ENCODE measurements around the gene RIPPLY3. TPM values are rescaled to one million over a fixed set of nuclear protein-coding genes. Genes with fewer than 3 reads are reported as not detected.

RIPPLY3 gene
- total and polyA plus RNA-seq, 2 experiments from 2014 or later = 2.5 to 2.8 TPM

DNA sequence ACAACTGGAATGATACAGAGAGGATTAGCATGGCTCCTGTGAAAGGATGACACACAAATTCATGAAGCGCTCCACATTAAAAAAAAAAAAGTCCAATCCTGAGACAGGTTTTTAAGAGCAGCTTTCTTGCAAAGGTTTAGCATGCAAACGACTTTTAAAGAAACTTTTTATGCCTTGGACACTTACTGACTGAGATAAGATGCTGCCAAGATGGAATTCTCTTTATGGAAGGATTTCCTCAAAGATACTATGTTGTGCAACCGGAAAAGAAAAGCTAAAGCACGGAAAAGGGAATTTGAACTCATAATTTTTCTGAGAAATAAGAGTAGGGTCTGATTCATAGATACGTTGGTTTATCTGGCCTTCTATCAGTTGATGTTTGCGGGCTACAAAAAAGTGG, 39.1 kb downstream of the RIPPLY3 start:
- H3K4me2 ChIP-seq = no peak overlapping the region
- DNase-seq (ENCODE audit: low spot score) = no peak
- peaks cover 11% of the 10 kb centered on the region; the same call in 1 of the 2 replicates for H3K4me1 ChIP-seq (ENCODE audit: insufficient read depth)
- H3K9me2 ChIP-seq (ENCODE audit: insufficient read depth) = no peaks in the 10 kb centered on the region
- no peak overlapping the region for H3K27ac ChIP-seq (ENCODE audit: low read depth)
- TF ChIP-seq, protein P1, sequence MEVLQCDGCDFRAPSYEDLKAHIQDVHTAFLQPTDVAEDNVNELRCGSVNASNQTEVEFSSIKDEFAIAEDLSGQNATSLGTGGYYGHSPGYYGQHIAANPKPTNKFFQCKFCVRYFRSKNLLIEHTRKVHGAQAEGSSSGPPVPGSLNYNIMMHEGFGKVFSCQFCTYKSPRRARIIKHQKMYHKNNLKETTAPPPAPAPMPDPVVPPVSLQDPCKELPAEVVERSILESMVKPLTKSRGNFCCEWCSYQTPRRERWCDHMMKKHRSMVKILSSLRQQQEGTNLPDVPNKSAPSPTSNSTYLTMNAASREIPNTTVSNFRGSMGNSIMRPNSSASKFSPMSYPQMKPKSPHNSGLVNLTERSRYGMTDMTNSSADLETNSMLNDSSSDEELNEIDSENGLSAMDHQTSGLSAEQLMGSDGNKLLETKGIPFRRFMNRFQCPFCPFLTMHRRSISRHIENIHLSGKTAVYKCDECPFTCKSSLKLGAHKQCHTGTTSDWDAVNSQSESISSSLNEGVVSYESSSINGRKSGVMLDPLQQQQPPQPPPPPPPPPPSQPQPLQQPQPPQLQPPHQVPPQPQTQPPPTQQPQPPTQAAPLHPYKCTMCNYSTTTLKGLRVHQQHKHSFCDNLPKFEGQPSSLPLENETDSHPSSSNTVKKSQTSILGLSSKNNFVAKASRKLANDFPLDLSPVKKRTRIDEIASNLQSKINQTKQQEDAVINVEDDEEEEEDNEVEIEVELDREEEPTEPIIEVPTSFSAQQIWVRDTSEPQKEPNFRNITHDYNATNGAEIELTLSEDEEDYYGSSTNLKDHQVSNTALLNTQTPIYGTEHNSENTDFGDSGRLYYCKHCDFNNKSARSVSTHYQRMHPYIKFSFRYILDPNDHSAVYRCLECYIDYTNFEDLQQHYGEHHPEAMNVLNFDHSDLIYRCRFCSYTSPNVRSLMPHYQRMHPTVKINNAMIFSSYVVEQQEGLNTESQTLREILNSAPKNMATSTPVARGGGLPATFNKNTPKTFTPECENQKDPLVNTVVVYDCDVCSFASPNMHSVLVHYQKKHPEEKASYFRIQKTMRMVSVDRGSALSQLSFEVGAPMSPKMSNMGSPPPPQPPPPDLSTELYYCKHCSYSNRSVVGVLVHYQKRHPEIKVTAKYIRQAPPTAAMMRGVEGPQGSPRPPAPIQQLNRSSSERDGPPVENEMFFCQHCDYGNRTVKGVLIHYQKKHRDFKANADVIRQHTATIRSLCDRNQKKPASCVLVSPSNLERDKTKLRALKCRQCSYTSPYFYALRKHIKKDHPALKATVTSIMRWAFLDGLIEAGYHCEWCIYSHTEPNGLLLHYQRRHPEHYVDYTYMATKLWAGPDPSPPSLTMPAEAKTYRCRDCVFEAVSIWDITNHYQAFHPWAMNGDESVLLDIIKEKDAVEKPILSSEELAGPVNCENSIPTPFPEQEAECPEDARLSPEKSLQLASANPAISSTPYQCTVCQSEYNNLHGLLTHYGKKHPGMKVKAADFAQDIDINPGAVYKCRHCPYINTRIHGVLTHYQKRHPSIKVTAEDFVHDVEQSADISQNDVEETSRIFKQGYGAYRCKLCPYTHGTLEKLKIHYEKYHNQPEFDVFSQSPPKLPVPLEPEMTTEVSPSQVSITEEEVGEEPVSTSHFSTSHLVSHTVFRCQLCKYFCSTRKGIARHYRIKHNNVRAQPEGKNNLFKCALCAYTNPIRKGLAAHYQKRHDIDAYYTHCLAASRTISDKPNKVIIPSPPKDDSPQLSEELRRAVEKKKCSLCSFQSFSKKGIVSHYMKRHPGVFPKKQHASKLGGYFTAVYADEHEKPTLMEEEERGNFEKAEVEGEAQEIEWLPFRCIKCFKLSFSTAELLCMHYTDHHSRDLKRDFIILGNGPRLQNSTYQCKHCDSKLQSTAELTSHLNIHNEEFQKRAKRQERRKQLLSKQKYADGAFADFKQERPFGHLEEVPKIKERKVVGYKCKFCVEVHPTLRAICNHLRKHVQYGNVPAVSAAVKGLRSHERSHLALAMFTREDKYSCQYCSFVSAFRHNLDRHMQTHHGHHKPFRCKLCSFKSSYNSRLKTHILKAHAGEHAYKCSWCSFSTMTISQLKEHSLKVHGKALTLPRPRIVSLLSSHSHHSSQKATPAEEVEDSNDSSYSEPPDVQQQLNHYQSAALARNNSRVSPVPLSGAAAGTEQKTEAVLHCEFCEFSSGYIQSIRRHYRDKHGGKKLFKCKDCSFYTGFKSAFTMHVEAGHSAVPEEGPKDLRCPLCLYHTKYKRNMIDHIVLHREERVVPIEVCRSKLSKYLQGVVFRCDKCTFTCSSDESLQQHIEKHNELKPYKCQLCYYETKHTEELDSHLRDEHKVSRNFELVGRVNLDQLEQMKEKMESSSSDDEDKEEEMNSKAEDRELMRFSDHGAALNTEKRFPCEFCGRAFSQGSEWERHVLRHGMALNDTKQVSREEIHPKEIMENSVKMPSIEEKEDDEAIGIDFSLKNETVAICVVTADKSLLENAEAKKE (CRISPR knock-in tag; IDR thresholded peaks at IDR 0.05) = no peak
- no peak for TF ChIP-seq ZNF331 (CRISPR knock-in tag; IDR thresholded peaks at IDR 0.05; ENCODE audit: low read depth)
- no peak for TF ChIP-seq STAT1 (IDR thresholded peaks at IDR 0.05; ENCODE audit: unreplicated experiment)
- no peak for TF ChIP-seq EZH2phosphoT487 (IDR thresholded peaks at IDR 0.05; ENCODE audit: unreplicated experiment)
- TF ChIP-seq JUNB (IDR thresholded peaks at IDR 0.05; ENCODE audit: unreplicated experiment) = no peak
- TF ChIP-seq POLR2AphosphoS5 (IDR thresholded peaks at IDR 0.05; ENCODE audit: low read depth) = no peak
- TF ChIP-seq EZH2 (IDR thresholded peaks at IDR 0.05; ENCODE audit: low read depth, unreplicated experiment) = no peak
- H3K79me2 ChIP-seq (replicated peaks; ENCODE audit: insufficient read depth) = no peaks in the 10 kb centered on the region
- no peaks in the 10 kb centered on the region for H3K9me3 Mint-ChIP-seq
- peaks cover 33% of the 10 kb centered on the region for H3K4me1 Mint-ChIP-seq
- no peaks in the 10 kb centered on the region for H3K36me3 ChIP-seq (ENCODE audit: insufficient read depth)
- H2AFZ ChIP-seq = no peak overlapping the region
- no peak overlapping the region for H3K27ac Mint-ChIP-seq
- no peaks in the 10 kb centered on the region for H4K20me1 ChIP-seq (replicated peaks; ENCODE audit: insufficient read depth)
- peaks cover 33% of the 10 kb centered on the region for H3K27me3 Mint-ChIP-seq (ENCODE audit: insufficient read depth, low read depth, poor library complexity)
- no peaks in the 10 kb centered on the region for H3K36me3 Mint-ChIP-seq (ENCODE audit: low read depth)
- no peak overlapping the region for H3K4me3 ChIP-seq
- no peaks in the 10 kb centered on the region for H3F3A ChIP-seq (replicated peaks; ENCODE audit: low read depth)
- no peak for ATAC-seq
- no peak overlapping the region for H3K4me3 Mint-ChIP-seq
- H3K27me3 ChIP-seq (ENCODE audit: insufficient read depth) = peaks cover 51% of the 10 kb centered on the region

DNA sequence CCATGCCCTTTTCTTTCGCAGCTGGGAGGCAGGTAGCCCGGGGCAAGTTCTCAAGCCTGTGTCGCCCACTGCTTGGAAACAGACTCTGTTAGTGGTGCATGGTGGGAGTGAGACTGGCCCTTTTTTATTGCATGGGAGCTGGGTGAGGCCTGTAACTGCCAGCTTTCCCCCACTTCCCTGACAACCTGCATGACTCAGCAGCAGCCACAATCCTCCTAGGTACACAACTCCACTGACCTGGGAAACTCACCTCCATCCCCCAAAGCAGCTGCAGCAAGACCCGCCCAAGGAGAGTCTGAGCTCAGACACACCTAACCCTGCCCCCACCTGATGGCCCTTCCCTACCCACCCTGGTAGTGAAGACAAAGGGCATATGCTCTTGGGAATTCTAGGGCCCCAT, 40.6 kb downstream of the RIPPLY3 start:
- Histone ChIP-seq H3K4me3 (no peak overlapping the region), H3K9me2 (ENCODE audit: insufficient read depth) (no peaks in the 10 kb centered on the region), H4K20me1 (replicated peaks; ENCODE audit: insufficient read depth) (no peaks in the 10 kb centered on the region), H3K79me2 (replicated peaks; ENCODE audit: insufficient read depth) (no peaks in the 10 kb centered on the region), H3K4me1 (ENCODE audit: insufficient read depth) (peaks cover 11% of the 10 kb centered on the region; the same call in 1 of the 2 replicates), H3K4me2 (peak overlapping the region; percentile 23; the same call in 1 of the 2 replicates), H2AFZ (peak overlapping the region; percentile 69), H3K36me3 (ENCODE audit: insufficient read depth) (no peaks in the 10 kb centered on the region), H3K27me3 (ENCODE audit: insufficient read depth) (peaks cover 39% of the 10 kb centered on the region), H3F3A (replicated peaks; ENCODE audit: low read depth) (no peaks in the 10 kb centered on the region), H3K27ac (ENCODE audit: low read depth) (no peak overlapping the region)
- H3K4me1 Mint-ChIP-seq = peaks cover 33% of the 10 kb centered on the region
- DNase-seq (ENCODE audit: low spot score) (no peak), ATAC-seq (peak; percentile 49)
- H3K4me3 Mint-ChIP-seq = no peak overlapping the region
- H3K27me3 Mint-ChIP-seq (ENCODE audit: insufficient read depth, low read depth, poor library complexity) = peaks cover 30% of the 10 kb centered on the region
- H3K36me3 Mint-ChIP-seq (ENCODE audit: low read depth) = no peaks in the 10 kb centered on the region
- H3K9me3 Mint-ChIP-seq = no peaks in the 10 kb centered on the region
- H3K27ac Mint-ChIP-seq = no peak overlapping the region
- TF ChIP-seq, protein P2, sequence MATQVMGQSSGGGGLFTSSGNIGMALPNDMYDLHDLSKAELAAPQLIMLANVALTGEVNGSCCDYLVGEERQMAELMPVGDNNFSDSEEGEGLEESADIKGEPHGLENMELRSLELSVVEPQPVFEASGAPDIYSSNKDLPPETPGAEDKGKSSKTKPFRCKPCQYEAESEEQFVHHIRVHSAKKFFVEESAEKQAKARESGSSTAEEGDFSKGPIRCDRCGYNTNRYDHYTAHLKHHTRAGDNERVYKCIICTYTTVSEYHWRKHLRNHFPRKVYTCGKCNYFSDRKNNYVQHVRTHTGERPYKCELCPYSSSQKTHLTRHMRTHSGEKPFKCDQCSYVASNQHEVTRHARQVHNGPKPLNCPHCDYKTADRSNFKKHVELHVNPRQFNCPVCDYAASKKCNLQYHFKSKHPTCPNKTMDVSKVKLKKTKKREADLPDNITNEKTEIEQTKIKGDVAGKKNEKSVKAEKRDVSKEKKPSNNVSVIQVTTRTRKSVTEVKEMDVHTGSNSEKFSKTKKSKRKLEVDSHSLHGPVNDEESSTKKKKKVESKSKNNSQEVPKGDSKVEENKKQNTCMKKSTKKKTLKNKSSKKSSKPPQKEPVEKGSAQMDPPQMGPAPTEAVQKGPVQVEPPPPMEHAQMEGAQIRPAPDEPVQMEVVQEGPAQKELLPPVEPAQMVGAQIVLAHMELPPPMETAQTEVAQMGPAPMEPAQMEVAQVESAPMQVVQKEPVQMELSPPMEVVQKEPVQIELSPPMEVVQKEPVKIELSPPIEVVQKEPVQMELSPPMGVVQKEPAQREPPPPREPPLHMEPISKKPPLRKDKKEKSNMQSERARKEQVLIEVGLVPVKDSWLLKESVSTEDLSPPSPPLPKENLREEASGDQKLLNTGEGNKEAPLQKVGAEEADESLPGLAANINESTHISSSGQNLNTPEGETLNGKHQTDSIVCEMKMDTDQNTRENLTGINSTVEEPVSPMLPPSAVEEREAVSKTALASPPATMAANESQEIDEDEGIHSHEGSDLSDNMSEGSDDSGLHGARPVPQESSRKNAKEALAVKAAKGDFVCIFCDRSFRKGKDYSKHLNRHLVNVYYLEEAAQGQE (IDR thresholded peaks at IDR 0.05; ENCODE audit: unreplicated experiment) = no peak
- TF ChIP-seq CREB1 (CRISPR knock-in tag; IDR thresholded peaks at IDR 0.05; ENCODE audit: low read depth) (no peak), STAT1 (IDR thresholded peaks at IDR 0.05; ENCODE audit: unreplicated experiment) (no peak), EZH2 (IDR thresholded peaks at IDR 0.05; ENCODE audit: low read depth, unreplicated experiment) (no peak)

Measured in GM23338 (cell line).